Esophagus muscularis mucosa (tissue), 3 donors: ENCODE data around the gene NEK4.

Source experiments
- POLR2A ChIP-seq: fragments of 450-650 bp; IDR thresholded peaks from one replicate; pipeline ENCODE4 v1.6.1; 2017; ENCODE audit warnings: antibody characterized with exemption, moderate library complexity, mild to moderate bottlenecking, low read depth
- TF ChIP-seq, protein P1 (sequence below), 3 experiments: fragments of 200-600 bp in 2 of 3; fragments of 450-650 bp in 1 of 3; sonication (generic) in 2 of 3; IDR thresholded peaks; one replicate each; pipeline ENCODE4 v1.5.1; 2017 to 2019; ENCODE audit warnings: antibody characterized with exemption in 3 of 3, mild to moderate bottlenecking in 2 of 3, moderate library complexity in 1 of 3

DNA sequence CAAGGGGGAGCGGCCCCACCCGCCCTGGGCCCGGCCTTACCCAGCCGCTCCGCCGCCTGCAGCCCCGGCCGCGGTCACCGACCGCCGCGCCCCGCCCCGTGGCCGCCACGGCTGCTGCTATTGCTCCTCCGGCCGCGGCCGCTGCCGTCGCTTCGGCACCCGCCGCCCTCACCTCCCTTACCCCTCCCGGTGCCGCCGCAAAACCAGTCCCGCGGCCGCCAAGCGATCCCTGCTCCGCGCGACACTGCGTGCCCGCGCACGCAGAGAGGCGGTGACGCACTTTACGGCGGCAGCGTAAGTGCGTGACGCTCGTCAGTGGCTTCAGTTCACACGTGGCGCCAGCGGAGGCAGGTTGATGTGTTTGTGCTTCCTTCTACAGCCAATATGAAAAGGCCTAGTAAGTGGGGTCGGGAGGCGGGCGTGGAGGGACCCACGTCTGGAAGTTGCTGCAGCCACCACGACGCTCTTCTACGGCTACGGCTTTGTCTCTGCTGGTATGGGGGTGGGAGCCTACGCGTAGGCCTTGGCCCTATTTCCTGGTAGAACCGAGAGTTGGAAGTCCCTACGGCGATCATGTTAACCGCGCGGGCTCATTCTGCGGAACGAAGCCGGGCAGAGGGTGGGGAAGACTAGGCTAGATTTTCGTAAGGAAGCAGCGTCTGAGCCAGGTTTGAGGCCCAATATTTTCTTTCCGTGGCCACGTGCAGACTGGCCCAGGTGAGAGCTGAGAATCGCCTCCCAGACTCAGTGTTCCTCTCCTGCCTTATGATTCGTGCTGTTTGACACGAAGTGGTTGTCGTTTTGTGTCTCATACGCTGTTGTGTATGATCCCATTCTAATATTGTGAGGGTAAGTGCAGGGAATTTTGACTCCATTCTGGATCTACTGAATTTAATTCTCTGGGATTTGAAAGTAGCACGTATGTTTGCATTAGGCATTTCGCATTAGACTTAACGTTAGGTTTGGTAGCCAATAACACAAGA, 84.7 kb downstream of the NEK4 start, which contains the start of the genes GNL3 and PBRM1:
- TF ChIP-seq POLR2A: peak; percentile 18
- TF ChIP-seq, protein P1, sequence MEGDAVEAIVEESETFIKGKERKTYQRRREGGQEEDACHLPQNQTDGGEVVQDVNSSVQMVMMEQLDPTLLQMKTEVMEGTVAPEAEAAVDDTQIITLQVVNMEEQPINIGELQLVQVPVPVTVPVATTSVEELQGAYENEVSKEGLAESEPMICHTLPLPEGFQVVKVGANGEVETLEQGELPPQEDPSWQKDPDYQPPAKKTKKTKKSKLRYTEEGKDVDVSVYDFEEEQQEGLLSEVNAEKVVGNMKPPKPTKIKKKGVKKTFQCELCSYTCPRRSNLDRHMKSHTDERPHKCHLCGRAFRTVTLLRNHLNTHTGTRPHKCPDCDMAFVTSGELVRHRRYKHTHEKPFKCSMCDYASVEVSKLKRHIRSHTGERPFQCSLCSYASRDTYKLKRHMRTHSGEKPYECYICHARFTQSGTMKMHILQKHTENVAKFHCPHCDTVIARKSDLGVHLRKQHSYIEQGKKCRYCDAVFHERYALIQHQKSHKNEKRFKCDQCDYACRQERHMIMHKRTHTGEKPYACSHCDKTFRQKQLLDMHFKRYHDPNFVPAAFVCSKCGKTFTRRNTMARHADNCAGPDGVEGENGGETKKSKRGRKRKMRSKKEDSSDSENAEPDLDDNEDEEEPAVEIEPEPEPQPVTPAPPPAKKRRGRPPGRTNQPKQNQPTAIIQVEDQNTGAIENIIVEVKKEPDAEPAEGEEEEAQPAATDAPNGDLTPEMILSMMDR (IDR thresholded peaks at IDR 0.05): no peak
